ENCODE measurements around the gene GDPGP1.

The GDPGP1 gene

DNA sequence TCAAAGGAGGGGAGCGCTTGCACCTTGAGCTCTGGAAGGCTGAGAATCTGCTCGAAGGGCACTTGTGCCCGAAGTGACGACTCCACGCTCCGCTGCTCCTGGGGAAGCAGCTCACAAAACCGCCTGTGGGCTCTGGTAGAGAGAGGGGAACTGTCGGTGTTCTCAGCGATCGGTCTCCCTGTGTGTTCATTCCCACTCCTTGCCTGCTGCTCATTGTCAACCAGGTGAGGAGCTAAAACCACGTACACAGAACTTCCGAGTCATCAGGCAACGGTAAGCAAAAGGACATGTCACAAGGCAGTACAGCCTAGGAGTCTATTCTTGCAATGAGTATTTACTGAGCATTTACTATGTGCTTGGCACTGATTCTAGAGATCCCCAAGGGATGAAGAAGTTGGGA lies 1.8 kb upstream of the GDPGP1 start:
- FAIRE-seq (peak; percentile 73), DNase-seq (ENCODE audit: insufficient read length, low spot score) (no peak)
- TF ChIP-seq POLR2AphosphoS5 (IDR thresholded peaks at IDR 0.05; ENCODE audit: low read depth, low read length) (no peak), POU2F2 (IDR thresholded peaks at IDR 0.05; ENCODE audit: low read depth, low read length) (no peak), PAX5 (IDR thresholded peaks at IDR 0.05; ENCODE audit: insufficient read depth, low read length, severe bottlenecking) (peak; percentile 94), TAF1 (IDR thresholded peaks at IDR 0.05; ENCODE audit: low read depth, low read length) (no peak), SPI1 (IDR thresholded peaks at IDR 0.05; ENCODE audit: low read depth, low read length) (0 out of 2 replicates have a peak, but pooled peaks have one; percentile 11)

DNA sequence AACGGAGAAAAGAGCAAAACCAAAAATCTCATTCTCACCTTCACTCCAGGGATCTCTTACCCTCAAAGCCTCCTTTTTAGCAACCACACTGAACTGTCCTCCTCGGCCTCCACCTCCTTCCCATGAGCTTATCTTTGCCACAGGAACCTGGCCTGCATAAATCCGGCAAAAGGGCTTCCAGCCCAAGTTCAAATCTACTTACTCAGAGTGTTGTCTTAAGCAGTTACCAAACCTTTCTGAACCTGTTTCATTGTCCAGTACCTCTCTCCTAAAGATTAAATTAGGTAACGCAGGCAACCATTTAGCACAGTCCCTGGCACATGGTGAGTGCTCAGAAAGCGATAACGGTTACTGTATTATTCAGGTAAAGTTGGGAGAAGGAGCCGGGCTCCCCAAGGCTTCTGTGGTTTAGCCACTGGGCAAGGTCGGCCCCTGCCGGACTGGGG lies 1.0 kb upstream of the GDPGP1 start:
- TF ChIP-seq TAF1 (IDR thresholded peaks at IDR 0.05; ENCODE audit: low read depth, low read length) (no peak), POU2F2 (IDR thresholded peaks at IDR 0.05; ENCODE audit: low read depth, low read length) (no peak), POLR2A (IDR thresholded peaks at IDR 0.05; ENCODE audit: low read depth, low read length) (no peak), SPI1 (IDR thresholded peaks at IDR 0.05; ENCODE audit: low read depth, low read length) (no peak), POLR2AphosphoS5 (IDR thresholded peaks at IDR 0.05; ENCODE audit: low read depth, low read length) (no peak), PAX5 (IDR thresholded peaks at IDR 0.05; ENCODE audit: insufficient read depth, low read length, severe bottlenecking) (no peak)
- DNase-seq (ENCODE audit: insufficient read length, low spot score) = no peak

DNA sequence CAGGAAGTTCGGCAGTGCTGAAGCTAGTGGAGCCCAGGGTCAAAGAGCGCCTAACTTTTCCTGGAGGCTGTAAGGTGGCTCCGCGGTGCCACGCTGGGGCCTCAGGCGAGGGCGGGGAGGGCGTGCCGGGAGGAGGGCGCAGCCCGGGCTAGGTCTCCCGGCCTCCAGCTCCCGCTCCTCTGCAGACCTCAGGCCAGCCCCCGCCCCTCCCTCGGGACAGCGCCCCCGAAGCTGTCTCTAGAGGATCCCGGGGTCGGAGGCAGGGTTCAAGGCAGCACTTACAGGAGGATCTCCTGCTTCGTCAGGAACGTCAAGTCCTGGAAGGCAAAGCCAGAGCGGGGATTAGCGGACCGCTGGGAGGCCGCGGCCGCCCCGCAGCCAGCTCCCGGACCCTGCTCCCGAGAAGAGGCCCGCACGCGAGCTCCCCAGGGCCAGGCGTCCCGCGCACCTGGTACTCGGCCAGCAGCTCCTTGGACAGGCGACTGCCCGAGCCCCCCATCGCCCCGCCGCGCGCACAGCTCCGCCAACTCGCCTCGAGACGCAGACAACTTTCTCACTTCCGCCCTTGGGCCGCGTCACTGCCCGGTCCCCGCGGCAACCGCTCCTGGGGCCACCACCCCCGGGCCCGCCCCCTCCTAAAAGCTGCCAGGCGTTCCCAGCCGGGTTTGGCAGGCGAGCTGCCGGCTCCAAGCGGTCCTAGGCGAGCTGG lies 468 bp upstream of the GDPGP1 start, which contains the start of gene CIB1:
TSS of gene CIB1 (minus strand) at position 555 of the 709 bp plus-strand sequence. CDS start at position 499, 56 bp downstream.
- FAIRE-seq = peak; percentile 92
- TF ChIP-seq POU2F2 (IDR thresholded peaks at IDR 0.05; ENCODE audit: low read depth, low read length) (no peak), POLR2A (IDR thresholded peaks at IDR 0.05; ENCODE audit: low read depth, low read length) (peak; percentile 32; the same call in 1 of the 2 replicates), POLR2AphosphoS5 (IDR thresholded peaks at IDR 0.05; ENCODE audit: low read depth, low read length) (peak; percentile 70), TAF1 (IDR thresholded peaks at IDR 0.05; ENCODE audit: low read depth, low read length) (no peak; the same call in none of the 2 replicates), SPI1 (IDR thresholded peaks at IDR 0.05; ENCODE audit: low read depth, low read length) (peak; percentile 91), PAX5 (IDR thresholded peaks at IDR 0.05; ENCODE audit: insufficient read depth, low read length, severe bottlenecking) (peak; percentile 56)
- DNase-seq (ENCODE audit: insufficient read length, low spot score) = peak; percentile 98

More for the DNA sequence above, 1.0 kb upstream of the GDPGP1 start:
- no peak for FAIRE-seq

DNA sequence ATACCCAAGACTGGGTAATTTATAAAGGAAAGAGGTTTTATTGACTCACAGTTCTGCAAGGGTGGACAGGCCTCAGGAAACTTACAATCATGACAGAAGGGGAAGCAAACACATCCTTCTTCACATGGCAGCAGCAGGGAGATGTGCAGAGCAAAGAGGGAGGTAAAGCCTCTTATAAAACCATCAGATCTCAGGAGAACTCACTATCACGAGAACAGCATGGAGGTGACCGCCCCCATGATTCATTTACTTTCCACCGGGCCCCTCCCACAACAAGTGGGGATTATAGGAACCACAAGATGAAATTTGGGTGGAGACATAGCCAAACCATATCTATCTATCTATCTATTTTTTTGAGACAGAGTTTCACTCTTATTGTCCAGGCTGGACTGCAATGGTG lies 5.4 kb downstream of the GDPGP1 start:
- FAIRE-seq (no peak), DNase-seq (ENCODE audit: insufficient read length, low spot score) (no peak)
- TF ChIP-seq POLR2A (IDR thresholded peaks at IDR 0.05; ENCODE audit: low read depth, low read length) (no peak), POU2F2 (IDR thresholded peaks at IDR 0.05; ENCODE audit: low read depth, low read length) (no peak), SPI1 (IDR thresholded peaks at IDR 0.05; ENCODE audit: low read depth, low read length) (no peak), PAX5 (IDR thresholded peaks at IDR 0.05; ENCODE audit: insufficient read depth, low read length, severe bottlenecking) (no peak), TAF1 (IDR thresholded peaks at IDR 0.05; ENCODE audit: low read depth, low read length) (no peak), POLR2AphosphoS5 (IDR thresholded peaks at IDR 0.05; ENCODE audit: low read depth, low read length) (no peak)

DNA sequence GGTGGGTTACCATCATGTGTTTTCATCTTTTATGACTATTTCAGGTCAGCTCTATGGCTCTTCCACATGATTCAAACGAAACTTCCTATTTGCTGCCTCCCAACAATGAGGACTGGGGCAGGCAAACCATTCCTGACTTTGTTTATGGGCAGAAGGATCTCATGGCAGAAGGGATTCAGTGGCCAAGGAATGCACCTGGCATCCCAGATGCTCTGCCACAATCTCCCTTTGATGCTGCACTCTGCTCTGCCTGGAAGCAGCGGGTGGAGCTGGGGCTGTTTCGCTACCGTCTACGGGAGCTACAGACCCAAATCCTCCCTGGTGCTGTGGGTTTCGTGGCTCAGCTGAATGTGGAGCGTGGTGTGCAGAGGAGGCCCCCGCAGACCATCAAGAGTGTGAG lies 6.8 kb downstream of the GDPGP1 start:
- no peak for FAIRE-seq
- TF ChIP-seq POLR2AphosphoS5 (IDR thresholded peaks at IDR 0.05; ENCODE audit: low read depth, low read length) (no peak), PAX5 (IDR thresholded peaks at IDR 0.05; ENCODE audit: insufficient read depth, low read length, severe bottlenecking) (no peak), SPI1 (IDR thresholded peaks at IDR 0.05; ENCODE audit: low read depth, low read length) (no peak), POU2F2 (IDR thresholded peaks at IDR 0.05; ENCODE audit: low read depth, low read length) (no peak), TAF1 (IDR thresholded peaks at IDR 0.05; ENCODE audit: low read depth, low read length) (no peak), POLR2A (IDR thresholded peaks at IDR 0.05; ENCODE audit: low read depth, low read length) (no peak)
- DNase-seq (ENCODE audit: insufficient read length, low spot score) = no peak

DNA sequence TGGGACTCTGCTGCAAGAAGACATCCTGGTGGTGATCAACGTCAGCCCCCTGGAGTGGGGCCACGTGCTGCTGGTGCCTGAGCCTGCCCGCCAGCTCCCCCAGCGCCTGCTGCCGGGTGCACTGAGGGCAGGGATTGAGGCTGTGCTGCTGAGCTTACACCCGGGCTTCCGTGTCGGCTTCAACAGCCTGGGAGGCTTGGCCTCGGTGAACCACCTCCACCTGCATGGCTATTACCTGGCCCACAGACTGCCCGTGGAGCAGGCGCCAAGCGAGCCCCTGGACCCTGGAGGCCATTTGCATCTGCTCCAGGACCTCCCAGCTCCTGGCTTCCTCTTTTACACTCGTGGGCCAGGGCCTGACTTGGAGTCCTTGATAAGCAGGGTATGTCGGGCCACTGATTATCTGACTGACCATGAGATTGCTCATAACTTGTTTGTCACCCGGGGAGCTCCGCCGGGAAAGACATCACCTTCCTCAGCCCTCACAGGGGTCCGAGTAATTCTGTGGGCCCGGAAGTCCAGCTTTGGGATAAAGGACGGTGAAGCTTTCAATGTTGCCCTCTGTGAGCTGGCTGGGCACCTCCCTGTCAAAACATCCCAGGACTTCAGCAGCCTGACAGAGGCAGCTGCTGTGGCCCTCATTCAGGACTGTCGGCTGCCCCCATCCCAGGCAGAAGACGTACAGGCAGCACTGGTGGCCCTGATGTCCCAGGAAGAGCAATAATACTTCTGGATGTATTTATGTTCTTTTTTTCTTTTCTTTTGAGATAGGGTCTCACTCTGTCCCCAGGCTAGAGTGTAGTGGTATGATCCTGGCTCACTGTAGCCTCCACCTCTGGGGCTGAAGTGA lies 7.6 kb downstream of the GDPGP1 start:
- no peak for FAIRE-seq
- TF ChIP-seq SPI1 (IDR thresholded peaks at IDR 0.05; ENCODE audit: low read depth, low read length) (no peak), PAX5 (IDR thresholded peaks at IDR 0.05; ENCODE audit: insufficient read depth, low read length, severe bottlenecking) (no peak), POLR2A (IDR thresholded peaks at IDR 0.05; ENCODE audit: low read depth, low read length) (no peak), POLR2AphosphoS5 (IDR thresholded peaks at IDR 0.05; ENCODE audit: low read depth, low read length) (no peak)
- no peak for DNase-seq (ENCODE audit: insufficient read length, low spot score)

DNA sequence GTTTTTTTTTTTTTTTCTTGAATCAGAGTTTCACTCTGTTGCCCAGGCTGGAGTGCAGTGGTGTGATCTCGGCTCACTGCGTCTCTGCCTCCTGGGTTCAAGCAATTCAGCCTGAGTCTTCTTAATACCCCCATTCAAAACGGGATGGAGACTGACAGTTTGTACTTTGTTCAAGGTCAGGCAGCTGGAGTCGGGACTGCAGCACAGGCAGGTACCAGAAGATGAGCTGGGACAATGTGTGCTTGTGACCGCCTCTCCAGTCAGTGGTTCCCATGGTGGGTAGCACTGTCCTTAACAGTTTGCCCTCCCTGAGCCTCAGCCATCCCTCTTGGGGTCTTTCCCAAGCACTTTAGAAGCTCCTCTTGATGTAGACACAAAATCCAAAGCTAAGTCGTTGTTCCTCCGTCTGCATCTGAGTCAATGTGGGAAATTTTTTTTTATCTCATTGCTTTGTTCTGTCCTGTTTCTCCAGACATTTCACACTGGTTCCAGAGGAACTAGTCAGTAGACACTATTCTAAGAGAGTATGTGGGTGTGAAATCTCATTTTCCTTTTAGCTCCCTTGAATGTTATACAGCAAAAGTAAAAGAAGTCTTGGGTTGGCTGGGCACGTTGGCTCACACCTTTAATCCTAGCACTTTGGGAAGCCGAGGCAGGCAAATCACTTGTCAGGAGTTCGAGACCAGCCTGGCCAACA lies 10.1 kb downstream of the GDPGP1 start:
- TF ChIP-seq PAX5 (IDR thresholded peaks at IDR 0.05; ENCODE audit: insufficient read depth, low read length, severe bottlenecking) (no peak), POLR2A (IDR thresholded peaks at IDR 0.05; ENCODE audit: low read depth, low read length) (no peak), TAF1 (IDR thresholded peaks at IDR 0.05; ENCODE audit: low read depth, low read length) (no peak), POLR2AphosphoS5 (IDR thresholded peaks at IDR 0.05; ENCODE audit: low read depth, low read length) (no peak), POU2F2 (IDR thresholded peaks at IDR 0.05; ENCODE audit: low read depth, low read length) (no peak), SPI1 (IDR thresholded peaks at IDR 0.05; ENCODE audit: low read depth, low read length) (no peak)
- FAIRE-seq (no peak), DNase-seq (ENCODE audit: insufficient read length, low spot score) (no peak)

DNA sequence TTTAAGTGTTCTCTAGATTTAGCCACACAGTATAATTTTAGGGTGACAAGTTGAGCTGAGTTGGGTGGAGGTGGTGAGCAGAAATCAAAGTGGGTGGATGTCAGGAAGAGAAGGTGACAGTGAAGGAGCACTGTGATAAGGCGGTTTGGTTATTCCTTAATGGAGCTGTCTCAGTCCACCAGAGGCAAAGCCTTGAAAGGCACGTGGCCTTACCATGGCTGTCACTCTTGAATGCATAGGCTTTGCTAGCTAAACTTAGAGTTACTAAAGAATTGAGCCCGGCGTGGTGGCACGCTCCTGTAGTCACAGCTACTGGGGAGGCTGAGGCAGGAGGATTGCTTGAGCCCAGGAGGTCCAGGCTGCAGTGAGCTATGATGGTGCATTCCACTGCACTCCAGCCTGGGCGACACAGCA lies 14.8 kb downstream of the GDPGP1 start:
- FAIRE-seq = no peak
- no peak for DNase-seq (ENCODE audit: insufficient read length, low spot score)
- TF ChIP-seq TAF1 (IDR thresholded peaks at IDR 0.05; ENCODE audit: low read depth, low read length) = no peak
- TF ChIP-seq POU2F2 (IDR thresholded peaks at IDR 0.05; ENCODE audit: low read depth, low read length) = no peak
- TF ChIP-seq PAX5 (IDR thresholded peaks at IDR 0.05; ENCODE audit: insufficient read depth, low read length, severe bottlenecking) = no peak
- TF ChIP-seq POLR2A (IDR thresholded peaks at IDR 0.05; ENCODE audit: low read depth, low read length) = no peak
- TF ChIP-seq SPI1 (IDR thresholded peaks at IDR 0.05; ENCODE audit: low read depth, low read length) = no peak
- TF ChIP-seq POLR2AphosphoS5 (IDR thresholded peaks at IDR 0.05; ENCODE audit: low read depth, low read length) = no peak
